ENCODE results near the gene NUAK1. TPM values are rescaled to one million over a fixed set of nuclear protein-coding genes. Genes with fewer than 3 reads are reported as not detected.

The NUAK1 gene
- total RNA-seq, 1 experiment from 2014 or later = 7.4 TPM

DNA sequence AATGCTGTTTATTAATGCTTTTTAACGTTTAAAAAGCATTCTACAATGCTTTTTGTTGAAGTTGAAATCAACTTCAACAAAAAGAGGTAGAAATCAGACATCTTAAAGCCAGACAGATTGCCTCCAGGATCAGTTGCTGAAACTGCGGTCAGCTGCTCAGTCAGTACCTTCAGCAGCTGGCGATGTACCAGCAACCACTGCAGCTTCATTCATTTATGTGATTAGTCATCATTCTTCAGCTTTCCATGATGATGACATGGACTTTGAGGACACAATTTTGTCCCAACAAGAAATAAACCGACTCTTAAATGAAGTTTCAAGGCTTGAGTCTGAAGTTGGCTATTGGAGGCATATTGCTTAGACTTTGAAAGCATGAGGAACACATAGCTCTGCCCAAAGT is 31.5 kb upstream of the NUAK1 start:
- no peak overlapping the region for H3K4me3 ChIP-seq (replicated peaks in 1 of 2; ENCODE audit: low read depth in 1 of 2, low read length in 2 of 2)
- ChIA-PET RAD21 (ENCODE audit: low non-redundant PET in 1 of 2, low total read pairs in 2 of 2, uncharacterized antibody in 2 of 2, unreplicated experiment in 2 of 2) (no interaction called here), POLR2A (no interaction called here), CTCF (no interaction called here)
- ATAC-seq (no peak), DNase-seq (ENCODE audit: low read depth, low spot score) (no peak)
- TF ChIP-seq SP1 (IDR thresholded peaks at IDR 0.05; ENCODE audit: low read depth) = no peak
- H3K9ac ChIP-seq (ENCODE audit: low read length) = no peak overlapping the region
- H3K4me2 ChIP-seq (ENCODE audit: low read length) = no peak overlapping the region
- intact Hi-C loops (cut with micrococcal nuclease) = no loop called here
- no peaks in the 10 kb centered on the region for H3K79me2 ChIP-seq (ENCODE audit: insufficient read depth, low read length)
- no peak overlapping the region for H2AFZ ChIP-seq (ENCODE audit: low read depth, low read length, poor library complexity, severe bottlenecking)
- no peaks in the 10 kb centered on the region for H3K9me2 ChIP-seq (ENCODE audit: insufficient read depth)
- H3K27ac ChIP-seq (ENCODE audit: low read depth, low read length) = no peak overlapping the region
- H3K4me1 ChIP-seq (ENCODE audit: control insufficient read depth in 1 of 2, insufficient read depth in 2 of 2, low read length in 2 of 2) = no peaks in the 10 kb centered on the region
- BruUV-seq (replicated peaks) = no TSS peak
- H3K27me3 ChIP-seq (ENCODE audit: insufficient read depth, low read length) = peaks cover 5% of the 10 kb centered on the region; the same call in 1 of the 2 replicates
- no peaks in the 10 kb centered on the region for H4K20me1 ChIP-seq (ENCODE audit: insufficient read depth)
- no peaks in the 10 kb centered on the region for H3K36me3 ChIP-seq (ENCODE audit: control insufficient read depth in 1 of 2, insufficient read depth in 2 of 2, low read length in 2 of 2)
- H3K9me3 ChIP-seq (ENCODE audit: control insufficient read depth in 1 of 2, insufficient read depth in 1 of 2, low read depth in 1 of 2, low read length in 2 of 2) = no peaks in the 10 kb centered on the region

DNA sequence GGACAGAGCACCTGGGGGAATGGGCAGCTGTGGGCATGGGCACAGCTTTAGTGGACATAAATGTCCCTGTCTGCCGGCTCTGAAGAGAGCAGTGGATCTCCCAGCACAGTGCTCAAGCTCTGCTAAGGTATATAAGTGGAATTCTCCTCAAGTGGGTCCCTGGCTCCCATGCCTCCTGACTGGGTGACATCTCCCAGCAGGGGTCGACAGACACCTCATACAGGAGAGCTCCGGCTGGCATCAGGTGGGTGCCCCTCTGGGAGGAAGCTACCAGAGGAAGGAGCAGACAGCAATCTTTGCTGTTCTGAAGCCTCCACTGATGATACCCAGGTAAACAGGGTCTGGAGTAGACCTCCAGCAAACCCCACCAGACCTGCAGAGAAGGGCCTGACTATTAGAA is 25.0 kb upstream of the NUAK1 start:
- H3K79me2 ChIP-seq (ENCODE audit: insufficient read depth, low read length) = no peaks in the 10 kb centered on the region
- no peak overlapping the region for H3K4me3 ChIP-seq (replicated peaks in 1 of 2; ENCODE audit: low read depth in 1 of 2, low read length in 2 of 2)
- ChIA-PET POLR2A (no interaction called here), RAD21 (ENCODE audit: low non-redundant PET in 1 of 2, low total read pairs in 2 of 2, uncharacterized antibody in 2 of 2, unreplicated experiment in 2 of 2) (no interaction called here), CTCF (no interaction called here)
- intact Hi-C loops (cut with micrococcal nuclease) = no loop called here
- no peak overlapping the region for H3K4me2 ChIP-seq (ENCODE audit: low read length)
- H2AFZ ChIP-seq (ENCODE audit: low read depth, low read length, poor library complexity, severe bottlenecking) = no peak overlapping the region
- DNase-seq (ENCODE audit: low read depth, low spot score) (no peak), ATAC-seq (no peak)
- BruUV-seq (replicated peaks) = no TSS peak
- H3K9me3 ChIP-seq (ENCODE audit: control insufficient read depth in 1 of 2, insufficient read depth in 1 of 2, low read depth in 1 of 2, low read length in 2 of 2) = no peaks in the 10 kb centered on the region
- no peaks in the 10 kb centered on the region for H3K36me3 ChIP-seq (ENCODE audit: control insufficient read depth in 1 of 2, insufficient read depth in 2 of 2, low read length in 2 of 2)
- no peaks in the 10 kb centered on the region for H3K9me2 ChIP-seq (ENCODE audit: insufficient read depth)
- H4K20me1 ChIP-seq (ENCODE audit: insufficient read depth) = no peaks in the 10 kb centered on the region
- no peak overlapping the region for H3K9ac ChIP-seq (ENCODE audit: low read length)
- H3K27me3 ChIP-seq (ENCODE audit: insufficient read depth, low read length) = no peaks in the 10 kb centered on the region
- H3K27ac ChIP-seq (ENCODE audit: low read depth, low read length) = no peak overlapping the region
- TF ChIP-seq SIN3A (IDR thresholded peaks at IDR 0.05; ENCODE audit: low read depth) = no peak
- no peak for TF ChIP-seq SP1 (IDR thresholded peaks at IDR 0.05; ENCODE audit: low read depth)
- no peak for TF ChIP-seq YY1 (IDR thresholded peaks at IDR 0.05; ENCODE audit: extremely low read depth, insufficient replicate concordance, low read depth, low read length)
- no peak for TF ChIP-seq FOSL1 (IDR thresholded peaks at IDR 0.05; ENCODE audit: low read depth)
- TF ChIP-seq, protein P1, sequence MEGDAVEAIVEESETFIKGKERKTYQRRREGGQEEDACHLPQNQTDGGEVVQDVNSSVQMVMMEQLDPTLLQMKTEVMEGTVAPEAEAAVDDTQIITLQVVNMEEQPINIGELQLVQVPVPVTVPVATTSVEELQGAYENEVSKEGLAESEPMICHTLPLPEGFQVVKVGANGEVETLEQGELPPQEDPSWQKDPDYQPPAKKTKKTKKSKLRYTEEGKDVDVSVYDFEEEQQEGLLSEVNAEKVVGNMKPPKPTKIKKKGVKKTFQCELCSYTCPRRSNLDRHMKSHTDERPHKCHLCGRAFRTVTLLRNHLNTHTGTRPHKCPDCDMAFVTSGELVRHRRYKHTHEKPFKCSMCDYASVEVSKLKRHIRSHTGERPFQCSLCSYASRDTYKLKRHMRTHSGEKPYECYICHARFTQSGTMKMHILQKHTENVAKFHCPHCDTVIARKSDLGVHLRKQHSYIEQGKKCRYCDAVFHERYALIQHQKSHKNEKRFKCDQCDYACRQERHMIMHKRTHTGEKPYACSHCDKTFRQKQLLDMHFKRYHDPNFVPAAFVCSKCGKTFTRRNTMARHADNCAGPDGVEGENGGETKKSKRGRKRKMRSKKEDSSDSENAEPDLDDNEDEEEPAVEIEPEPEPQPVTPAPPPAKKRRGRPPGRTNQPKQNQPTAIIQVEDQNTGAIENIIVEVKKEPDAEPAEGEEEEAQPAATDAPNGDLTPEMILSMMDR (IDR thresholded peaks at IDR 0.05 in 2 of 3, conservative IDR thresholded peaks at IDR 0.05 in 1 of 3; ENCODE audit: borderline replicate concordance in 1 of 3, insufficient read depth in 1 of 3, low read depth in 2 of 3, low read length in 2 of 3) = no peak
- TF ChIP-seq SRF (IDR thresholded peaks at IDR 0.05; ENCODE audit: low read depth) = no peak
- TF ChIP-seq, protein P2, sequence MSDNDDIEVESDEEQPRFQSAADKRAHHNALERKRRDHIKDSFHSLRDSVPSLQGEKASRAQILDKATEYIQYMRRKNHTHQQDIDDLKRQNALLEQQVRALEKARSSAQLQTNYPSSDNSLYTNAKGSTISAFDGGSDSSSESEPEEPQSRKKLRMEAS (IDR thresholded peaks at IDR 0.05) = no peak
- TF ChIP-seq POLR2A (IDR thresholded peaks at IDR 0.05; ENCODE audit: borderline replicate concordance, extremely low read depth, insufficient read depth, insufficient read length) = no peak
- TF ChIP-seq EGR1 (IDR thresholded peaks at IDR 0.05; ENCODE audit: low read depth) = no peak
- TF ChIP-seq CBX3 (IDR thresholded peaks at IDR 0.05; ENCODE audit: low read depth) = no peak
- TF ChIP-seq RAD21 (IDR thresholded peaks at IDR 0.05; ENCODE audit: low read depth) = no peak
- TF ChIP-seq, protein P3, sequence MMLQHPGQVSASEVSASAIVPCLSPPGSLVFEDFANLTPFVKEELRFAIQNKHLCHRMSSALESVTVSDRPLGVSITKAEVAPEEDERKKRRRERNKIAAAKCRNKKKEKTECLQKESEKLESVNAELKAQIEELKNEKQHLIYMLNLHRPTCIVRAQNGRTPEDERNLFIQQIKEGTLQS (IDR thresholded peaks at IDR 0.05) = no peak
- no peak for TF ChIP-seq EZH2 (IDR thresholded peaks at IDR 0.05)
- TF ChIP-seq, protein P4, sequence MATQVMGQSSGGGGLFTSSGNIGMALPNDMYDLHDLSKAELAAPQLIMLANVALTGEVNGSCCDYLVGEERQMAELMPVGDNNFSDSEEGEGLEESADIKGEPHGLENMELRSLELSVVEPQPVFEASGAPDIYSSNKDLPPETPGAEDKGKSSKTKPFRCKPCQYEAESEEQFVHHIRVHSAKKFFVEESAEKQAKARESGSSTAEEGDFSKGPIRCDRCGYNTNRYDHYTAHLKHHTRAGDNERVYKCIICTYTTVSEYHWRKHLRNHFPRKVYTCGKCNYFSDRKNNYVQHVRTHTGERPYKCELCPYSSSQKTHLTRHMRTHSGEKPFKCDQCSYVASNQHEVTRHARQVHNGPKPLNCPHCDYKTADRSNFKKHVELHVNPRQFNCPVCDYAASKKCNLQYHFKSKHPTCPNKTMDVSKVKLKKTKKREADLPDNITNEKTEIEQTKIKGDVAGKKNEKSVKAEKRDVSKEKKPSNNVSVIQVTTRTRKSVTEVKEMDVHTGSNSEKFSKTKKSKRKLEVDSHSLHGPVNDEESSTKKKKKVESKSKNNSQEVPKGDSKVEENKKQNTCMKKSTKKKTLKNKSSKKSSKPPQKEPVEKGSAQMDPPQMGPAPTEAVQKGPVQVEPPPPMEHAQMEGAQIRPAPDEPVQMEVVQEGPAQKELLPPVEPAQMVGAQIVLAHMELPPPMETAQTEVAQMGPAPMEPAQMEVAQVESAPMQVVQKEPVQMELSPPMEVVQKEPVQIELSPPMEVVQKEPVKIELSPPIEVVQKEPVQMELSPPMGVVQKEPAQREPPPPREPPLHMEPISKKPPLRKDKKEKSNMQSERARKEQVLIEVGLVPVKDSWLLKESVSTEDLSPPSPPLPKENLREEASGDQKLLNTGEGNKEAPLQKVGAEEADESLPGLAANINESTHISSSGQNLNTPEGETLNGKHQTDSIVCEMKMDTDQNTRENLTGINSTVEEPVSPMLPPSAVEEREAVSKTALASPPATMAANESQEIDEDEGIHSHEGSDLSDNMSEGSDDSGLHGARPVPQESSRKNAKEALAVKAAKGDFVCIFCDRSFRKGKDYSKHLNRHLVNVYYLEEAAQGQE (IDR thresholded peaks at IDR 0.05; ENCODE audit: low read depth) = no peak
- TF ChIP-seq TCF7L2 (IDR thresholded peaks at IDR 0.05; ENCODE audit: borderline replicate concordance, extremely low read depth, insufficient read depth, insufficient read length) = no peak
- no peak for TF ChIP-seq JUND (IDR thresholded peaks at IDR 0.05)
- no peak for TF ChIP-seq POLR2AphosphoS5 (IDR thresholded peaks at IDR 0.05; ENCODE audit: low read depth, low read length)
- no peak for TF ChIP-seq ELF1 (IDR thresholded peaks at IDR 0.05; ENCODE audit: borderline replicate concordance, low read depth)
- no peaks in the 10 kb centered on the region for H3K4me1 ChIP-seq (ENCODE audit: control insufficient read depth in 1 of 2, insufficient read depth in 2 of 2, low read length in 2 of 2)

All from HCT116 (cell line).